Activated CD8-positive, alpha-beta memory T cell treated with anti-CD3 and anti-CD28 coated beads, Interleukin-2, amount 10 ng/mL, durations not matched to agents 7 days and 5 days (primary cell): ENCODE data around the gene P2RX4. TPM values are rescaled to one million over a fixed set of nuclear protein-coding genes. Genes with fewer than 3 reads are reported as not detected.
A peak's percentile ranks its signal among the peaks of the same experiment; 100 is the strongest.
"Not testable (repeated sequence)": the region's sequence is repeated elsewhere in the genome, so short reads cannot be mapped to it uniquely, and the experiment has no call there.

Experiments
- ATAC-seq: fragments of 150-1000 bp; cut with Tn5 transposase; one replicate; pipeline ENCODE4 v1.10.0; 2021; ENCODE audit warnings: moderate library complexity
- CTCF ChIA-PET: fragments of 350-600 bp; sonication (Branson Sonifier 250); formaldehyde crosslinking; loops from one replicate; lab custom pipeline; 2021; ENCODE audit warnings: antibody characterized with exemption; lab: Charles Lee
- DNase-seq: peaks from one replicate; pipeline ENCODE4 v3.0.0-alpha.2; 2020
- H3K27ac Mint-ChIP-seq: one replicate; pipeline ENCODE4 v1.8.0; 2021; ENCODE audit warnings: mild to moderate bottlenecking, mixed read lengths
- H3K27me3 Mint-ChIP-seq: one replicate; pipeline ENCODE4 v1.8.0; 2021; ENCODE audit warnings: mixed read lengths
- H3K36me3 Mint-ChIP-seq: one replicate; pipeline ENCODE4 v1.8.0; 2021; ENCODE audit warnings: mild to moderate bottlenecking, mixed read lengths
- H3K4me1 Mint-ChIP-seq: one replicate; pipeline ENCODE4 v1.8.0; 2021; ENCODE audit warnings: mixed read lengths
- H3K4me3 Mint-ChIP-seq: one replicate; pipeline ENCODE4 v1.8.0; 2021; ENCODE audit warnings: mild to moderate bottlenecking, moderate library complexity, mixed read lengths
- H3K9me3 Mint-ChIP-seq: one replicate; pipeline ENCODE4 v1.8.0; 2022; ENCODE audit warnings: low read depth, mixed read lengths
- total RNA-seq, 2 experiments: library from RNA; stranded (reverse); gene quantifications; one replicate each; pipeline ENCODE4 v1.2.3, GENCODE V29; 2021

Gene P2RX4
- total RNA-seq, 2 experiments from 2014 or later: 52.6 to 64.8 TPM

DNA sequence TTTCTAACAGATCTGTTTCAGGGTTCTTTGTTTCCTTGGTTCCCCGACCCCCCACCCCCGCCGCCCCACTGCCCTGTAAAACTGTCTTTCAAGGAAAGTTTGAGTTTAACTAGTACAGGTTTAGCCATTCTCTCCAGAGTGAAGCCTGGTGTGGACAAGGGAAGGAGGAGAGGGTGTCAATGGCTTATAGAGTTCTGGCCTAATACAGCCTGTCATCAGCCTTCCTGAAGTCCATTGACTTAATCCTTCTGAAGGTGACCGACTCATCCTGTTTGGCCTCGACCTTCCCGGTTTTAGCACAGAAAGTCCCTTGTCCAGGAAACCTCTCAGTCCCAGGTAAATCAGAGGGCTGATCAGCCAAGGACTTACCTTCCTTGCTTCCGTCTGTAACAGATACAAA lies 11.0 kb upstream of the P2RX4 start:
- DNase-seq (no peak), ATAC-seq (no peak)
- Mint-ChIP-seq H3K27me3 (peaks cover 3% of the 10 kb centered on the region), H3K9me3 (no peaks in the 10 kb centered on the region), H3K27ac (no peak overlapping the region), H3K4me1 (peaks cover 14% of the 10 kb centered on the region), H3K4me3 (no peak overlapping the region), H3K36me3 (no peaks in the 10 kb centered on the region)
- CTCF ChIA-PET: interaction anchor here (0.7 to 1.3 kb wide), 2 partner anchors 8 to 98 kb away, joined by 4 read pairs; partner anchors contain the start of gene CAMKK2

DNA sequence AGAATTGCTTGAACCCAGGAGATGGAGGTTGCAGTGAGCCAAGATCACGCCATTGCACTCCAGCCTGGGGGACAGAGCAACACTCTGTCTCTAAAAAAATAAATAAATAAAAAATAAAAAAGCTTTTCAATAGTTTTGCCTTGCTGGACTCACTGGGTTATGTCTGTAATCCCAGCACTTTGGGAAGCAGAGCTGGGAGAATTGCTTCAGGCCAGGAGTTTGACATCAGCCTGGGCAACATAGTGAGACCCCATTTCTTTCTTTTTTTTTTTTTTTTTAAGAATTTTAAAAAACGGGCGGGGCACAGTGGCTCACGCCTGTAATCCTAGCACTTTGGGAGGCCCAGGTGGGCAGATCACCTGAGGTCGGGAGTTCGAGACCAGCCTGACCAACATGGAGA lies 8.8 kb upstream of the P2RX4 start:
- ATAC-seq, CTCF ChIA-PET, DNase-seq, H3K27ac Mint-ChIP-seq, H3K4me3 Mint-ChIP-seq, H3K9me3 Mint-ChIP-seq, H3K27me3 Mint-ChIP-seq, H3K36me3 Mint-ChIP-seq: not testable (repeated sequence)
- H3K4me1 Mint-ChIP-seq: peaks cover 25% of the 10 kb centered on the region

DNA sequence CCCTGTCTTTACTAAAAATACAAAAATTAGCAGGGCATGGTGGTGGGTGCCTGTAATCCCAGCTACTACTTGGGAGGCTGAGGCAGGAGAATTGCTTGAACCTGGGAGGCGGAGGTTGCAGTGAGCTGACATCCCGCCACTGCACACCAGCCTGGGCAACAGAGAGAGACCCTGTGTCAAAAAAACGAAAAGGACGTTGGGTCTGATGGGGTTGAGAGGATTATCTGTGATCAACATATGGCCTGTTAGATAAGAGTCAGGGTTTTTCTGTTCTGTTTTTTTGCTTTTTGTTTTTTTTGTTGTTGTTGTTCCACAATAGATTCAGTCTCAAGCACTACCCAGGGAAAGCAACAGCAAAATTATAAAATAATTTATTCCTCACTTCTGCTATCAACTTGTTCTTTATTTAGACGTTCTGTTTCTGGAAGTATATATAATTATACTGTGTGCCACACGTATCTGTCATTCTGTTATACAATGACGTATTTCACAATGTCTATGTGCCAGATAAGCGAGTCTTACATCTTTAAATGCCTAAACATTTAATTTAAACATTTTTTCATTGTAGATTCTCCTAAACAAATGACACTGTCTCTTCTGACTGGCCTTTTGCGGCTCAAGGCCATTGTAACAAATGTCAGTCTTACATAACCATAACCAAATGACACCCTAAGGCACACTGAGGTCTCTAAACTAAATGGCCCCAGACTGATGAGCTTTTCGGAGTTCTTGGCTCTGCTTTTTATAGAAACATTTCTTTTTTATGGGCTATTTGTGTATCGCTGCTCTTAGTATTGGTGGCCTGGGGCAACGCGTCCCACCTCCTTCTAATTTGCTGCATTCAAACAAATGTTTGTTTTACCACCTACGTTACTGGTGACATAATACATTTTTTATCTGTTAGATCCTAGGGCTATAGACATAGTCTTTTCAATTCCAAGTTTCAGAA lies 7.2 kb upstream of the P2RX4 start:
- no peak overlapping the region for H3K4me3 Mint-ChIP-seq
- DNase-seq: no peak
- peaks cover 17% of the 10 kb centered on the region for H3K4me1 Mint-ChIP-seq
- no peaks in the 10 kb centered on the region for H3K27me3 Mint-ChIP-seq
- H3K36me3 Mint-ChIP-seq: no peaks in the 10 kb centered on the region
- CTCF ChIA-PET: no interaction called here
- no peaks in the 10 kb centered on the region for H3K9me3 Mint-ChIP-seq
- ATAC-seq: no peak
- no peak overlapping the region for H3K27ac Mint-ChIP-seq

DNA sequence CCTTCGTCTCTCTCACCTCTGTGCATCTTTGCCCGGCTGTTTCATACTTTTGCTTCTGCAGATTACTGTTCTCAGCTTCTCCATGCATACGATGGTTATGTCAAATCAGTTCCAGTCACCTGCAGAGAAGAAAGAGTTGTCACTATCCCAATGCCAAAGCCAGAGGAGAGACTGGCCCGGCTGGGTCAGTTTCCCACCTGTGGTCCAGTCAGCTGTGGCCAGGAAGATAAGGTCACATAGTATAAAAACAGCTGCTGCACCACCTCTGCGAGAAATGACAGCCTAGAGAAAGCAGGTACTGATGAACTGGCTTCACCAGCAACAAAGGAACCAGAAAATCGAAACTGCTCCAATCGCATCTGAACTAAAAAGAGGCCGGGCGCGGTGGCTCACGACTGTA lies 6.4 kb upstream of the P2RX4 start:
- CTCF ChIA-PET: no interaction called here
- ATAC-seq (no peak), DNase-seq (no peak)
- H3K27ac Mint-ChIP-seq: no peak overlapping the region
- no peaks in the 10 kb centered on the region for H3K27me3 Mint-ChIP-seq
- no peaks in the 10 kb centered on the region for H3K36me3 Mint-ChIP-seq
- no peaks in the 10 kb centered on the region for H3K9me3 Mint-ChIP-seq
- H3K4me1 Mint-ChIP-seq: peaks cover 11% of the 10 kb centered on the region
- H3K4me3 Mint-ChIP-seq: no peak overlapping the region

DNA sequence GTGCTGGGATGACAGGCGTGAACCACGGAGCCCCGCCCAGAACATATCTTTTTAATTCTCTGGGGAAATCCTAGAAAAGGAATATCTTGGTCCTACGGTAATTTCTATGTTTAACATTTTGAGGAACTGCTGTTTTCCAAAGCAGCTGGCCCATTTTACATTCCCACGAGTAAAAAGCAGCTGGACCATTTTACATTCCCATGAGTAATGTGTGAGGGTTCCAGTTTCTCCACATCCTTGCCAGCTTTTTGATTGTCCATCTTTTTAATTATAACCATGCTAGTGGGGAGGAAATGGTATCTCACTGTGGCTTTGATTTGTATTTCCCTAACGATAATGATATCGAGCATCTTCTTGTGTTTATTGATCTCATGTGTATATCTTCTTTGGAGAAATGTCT lies 4.4 kb upstream of the P2RX4 start:
- no peak overlapping the region for H3K27ac Mint-ChIP-seq
- H3K9me3 Mint-ChIP-seq: no peaks in the 10 kb centered on the region
- H3K4me3 Mint-ChIP-seq: no peak overlapping the region
- no peak for ATAC-seq
- no peaks in the 10 kb centered on the region for H3K27me3 Mint-ChIP-seq
- CTCF ChIA-PET: no interaction called here
- DNase-seq: no peak
- peaks cover 19% of the 10 kb centered on the region for H3K4me1 Mint-ChIP-seq
- no peaks in the 10 kb centered on the region for H3K36me3 Mint-ChIP-seq

DNA sequence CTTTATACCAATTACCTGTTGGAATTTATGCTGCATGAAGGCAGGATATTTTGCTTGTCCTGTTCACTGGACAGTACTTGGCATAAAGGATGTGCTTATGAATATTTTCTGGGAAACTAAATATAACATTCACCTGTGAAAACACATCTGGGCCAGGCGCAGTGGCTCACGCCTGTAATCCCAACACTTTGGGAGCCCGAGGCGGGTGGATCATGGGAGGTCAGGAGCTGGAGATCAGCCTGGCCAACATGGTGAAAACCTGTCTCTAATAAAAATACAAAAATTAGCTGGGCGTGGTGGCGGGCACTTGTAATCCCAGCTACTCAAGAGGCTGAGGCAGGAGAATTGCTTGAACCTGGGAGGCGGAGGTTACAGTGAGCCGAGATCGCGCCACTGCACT lies 1.4 kb upstream of the P2RX4 start:
- H3K27me3 Mint-ChIP-seq, H3K9me3 Mint-ChIP-seq, ATAC-seq, DNase-seq: not testable (repeated sequence)
- Mint-ChIP-seq H3K4me1 (peaks cover 41% of the 10 kb centered on the region), H3K36me3 (peaks cover 15% of the 10 kb centered on the region), H3K4me3 (peak overlapping the region; percentile 84), H3K27ac (peak overlapping the region; percentile 85)
- CTCF ChIA-PET: interaction anchor here (0.9 to 1.4 kb wide), 3 partner anchors 99 to 149 kb away, joined by 3 read pairs; no protein-coding TSS in a partner anchor

DNA sequence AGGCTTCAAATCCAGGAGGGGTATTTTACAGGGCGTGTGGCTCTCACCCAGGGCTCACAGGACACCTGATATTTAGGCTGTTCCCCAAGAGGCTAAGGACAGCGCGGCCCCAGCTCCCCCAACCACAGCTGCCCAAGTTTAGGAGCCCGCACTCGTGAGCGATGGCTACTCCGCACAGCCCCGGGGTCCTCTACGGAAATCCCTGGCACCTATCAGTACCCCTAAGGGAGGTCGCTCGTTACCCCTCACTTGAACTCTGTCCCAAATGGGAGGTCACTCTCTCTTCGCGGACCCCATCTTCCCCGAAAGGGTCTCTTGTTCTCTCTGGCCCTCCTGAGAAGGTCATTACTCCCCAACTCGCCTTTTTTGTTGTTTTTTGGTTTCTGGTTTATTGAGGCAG lies 708 bp upstream of the P2RX4 start:
- H3K27ac Mint-ChIP-seq: peak overlapping the region; percentile 85
- H3K36me3 Mint-ChIP-seq: peaks cover 19% of the 10 kb centered on the region
- H3K4me3 Mint-ChIP-seq: peak overlapping the region; percentile 84
- CTCF ChIA-PET: interaction anchor here (0.9 to 1.4 kb wide), 3 partner anchors 100 to 149 kb away, joined by 3 read pairs; no protein-coding TSS in a partner anchor
- no peak for DNase-seq
- H3K4me1 Mint-ChIP-seq: peaks cover 45% of the 10 kb centered on the region
- H3K27me3 Mint-ChIP-seq: no peaks in the 10 kb centered on the region
- no peak for ATAC-seq
- no peaks in the 10 kb centered on the region for H3K9me3 Mint-ChIP-seq

DNA sequence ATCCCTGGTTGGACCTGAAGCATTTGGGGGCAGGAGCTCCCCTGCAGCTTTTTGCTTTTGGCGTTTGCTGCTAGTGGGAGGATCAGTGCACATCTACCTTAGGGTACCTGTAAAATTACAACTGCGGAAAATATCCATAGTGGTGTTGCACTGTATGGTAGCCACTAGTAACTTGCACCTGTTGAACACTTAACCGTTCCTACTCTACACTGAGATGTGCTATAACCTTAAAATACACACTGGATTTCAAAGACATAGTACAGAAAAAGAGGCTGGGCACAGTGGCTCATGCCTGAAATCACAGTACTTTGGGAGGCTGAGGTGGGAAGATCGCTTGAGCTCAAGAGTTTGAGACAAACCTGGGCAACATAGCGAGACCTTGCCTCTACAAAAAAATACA lies 2.9 kb downstream of the P2RX4 start:
- H3K36me3 Mint-ChIP-seq: peaks cover 34% of the 10 kb centered on the region
- no peaks in the 10 kb centered on the region for H3K27me3 Mint-ChIP-seq
- CTCF ChIA-PET: interaction anchor here (0.6 to 3.8 kb wide), 2 partner anchors 11 to 84 kb away, joined by 4 to 19 read pairs; no protein-coding TSS in a partner anchor
- H3K4me1 Mint-ChIP-seq: peaks cover 59% of the 10 kb centered on the region
- peak overlapping the region; percentile 64 for H3K27ac Mint-ChIP-seq
- H3K4me3 Mint-ChIP-seq: no peak overlapping the region
- ATAC-seq (no peak), DNase-seq (no peak)
- no peaks in the 10 kb centered on the region for H3K9me3 Mint-ChIP-seq

DNA sequence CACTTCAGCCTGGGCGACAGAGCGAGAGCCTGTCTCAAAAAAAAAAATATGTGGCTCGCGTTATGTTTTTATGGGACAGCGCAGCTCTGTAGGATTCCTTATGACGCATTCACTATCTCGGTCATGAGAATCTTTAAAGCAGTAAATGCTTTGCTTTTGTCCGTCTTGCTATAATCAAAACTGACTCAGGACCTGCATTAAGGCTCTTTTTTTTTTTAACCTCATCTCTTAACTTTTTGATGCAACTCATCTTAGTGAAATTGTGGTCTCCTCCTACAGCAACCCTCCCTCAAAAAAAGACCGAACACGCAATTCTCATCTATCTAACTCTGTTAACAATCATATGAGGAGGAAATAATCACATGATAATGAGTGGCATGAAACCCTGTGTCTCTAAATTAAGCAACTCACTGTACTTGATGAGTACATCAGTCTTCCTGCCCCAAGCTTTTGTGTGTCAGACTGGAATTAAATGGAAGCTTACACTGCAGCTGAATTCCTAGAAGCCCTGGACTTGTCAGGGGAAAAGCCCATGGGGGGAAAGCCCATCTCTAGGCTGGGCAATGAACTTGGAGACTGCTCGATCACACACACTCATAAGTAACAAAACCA lies 4.3 kb downstream of the P2RX4 start:
- DNase-seq (peak; percentile 61), ATAC-seq (peak; percentile 27)
- CTCF ChIA-PET: interaction anchor here (0.7 to 4.6 kb wide), 4 partner anchors 9 to 676 kb away, joined by 3 to 22 read pairs (median 11); no protein-coding TSS in a partner anchor
- Mint-ChIP-seq H3K4me3 (peak overlapping the region; percentile 61), H3K36me3 (peaks cover 47% of the 10 kb centered on the region), H3K27ac (peak overlapping the region; percentile 85), H3K27me3 (no peaks in the 10 kb centered on the region), H3K9me3 (no peaks in the 10 kb centered on the region), H3K4me1 (peaks cover 54% of the 10 kb centered on the region)

DNA sequence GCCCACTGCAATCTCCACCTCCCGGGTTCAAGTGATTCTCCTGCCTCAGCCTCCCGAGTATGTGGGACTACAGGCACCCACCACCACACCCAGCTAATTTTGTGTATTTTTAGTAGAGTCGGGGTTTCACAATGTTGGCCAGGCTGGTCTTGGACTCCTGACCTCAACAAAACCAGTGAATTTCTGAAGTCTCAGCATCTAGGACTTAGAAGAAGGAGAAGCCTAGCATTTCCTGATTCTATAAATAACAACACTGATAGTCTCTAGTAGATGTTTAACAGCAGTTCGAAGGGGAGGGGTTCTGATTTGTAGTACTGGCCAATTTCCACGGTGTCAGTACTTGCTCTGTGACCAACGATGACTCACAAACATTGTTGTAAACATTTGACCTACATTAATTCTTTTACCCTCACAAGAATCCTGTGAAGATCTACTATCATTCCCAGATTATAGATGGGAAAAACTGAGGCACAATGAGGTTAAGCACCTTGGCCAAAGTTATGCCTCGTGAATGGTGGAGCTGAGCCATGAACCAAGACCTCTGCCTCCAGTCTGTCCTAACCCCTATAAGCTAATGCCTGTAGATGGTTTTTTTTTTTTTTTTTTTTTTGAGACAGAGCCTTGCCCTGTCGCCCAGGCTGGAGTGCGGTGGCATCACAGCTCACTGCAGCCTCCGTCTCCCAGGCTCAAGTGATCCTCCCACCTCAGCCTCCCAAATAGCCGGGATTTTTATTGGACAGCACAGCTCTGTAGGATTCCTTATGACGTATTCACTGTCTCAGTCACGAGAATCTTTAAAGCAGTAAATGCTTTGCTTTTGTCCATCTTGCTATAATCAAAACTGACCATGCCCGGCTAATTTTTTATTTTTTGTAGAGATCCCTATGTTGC lies 5.2 kb downstream of the P2RX4 start:
- ATAC-seq (peak; percentile 31), DNase-seq (no peak)
- CTCF ChIA-PET: interaction anchor here (3.8 to 4.6 kb wide), 2 partner anchors 9 to 15 kb away, joined by 19 to 22 read pairs; no protein-coding TSS in a partner anchor
- Mint-ChIP-seq H3K9me3 (no peaks in the 10 kb centered on the region), H3K4me3 (peak overlapping the region; percentile 61), H3K27me3 (no peaks in the 10 kb centered on the region), H3K4me1 (peaks cover 51% of the 10 kb centered on the region), H3K27ac (peak overlapping the region; percentile 85), H3K36me3 (peaks cover 51% of the 10 kb centered on the region)

DNA sequence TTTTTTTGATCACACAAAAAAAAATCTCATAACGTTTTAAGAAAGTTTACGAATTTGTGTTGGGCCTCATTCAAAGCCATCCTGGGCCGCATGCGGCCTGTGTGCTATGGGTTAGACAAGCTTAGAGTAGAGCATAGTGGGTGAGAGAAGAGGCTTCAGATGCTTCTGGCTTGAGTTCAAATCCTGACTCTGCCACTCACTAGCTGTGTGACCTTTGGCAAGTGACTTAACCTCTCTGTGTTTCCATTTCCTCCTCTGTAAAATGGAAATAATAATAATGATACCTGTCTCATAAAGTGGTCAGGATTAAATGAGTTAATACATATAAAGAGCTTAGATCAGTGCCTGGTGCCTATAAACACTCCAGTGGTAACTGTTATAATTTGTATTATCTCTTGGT lies 6.2 kb downstream of the P2RX4 start:
- Mint-ChIP-seq H3K4me1 (peaks cover 51% of the 10 kb centered on the region), H3K27ac (peak overlapping the region; percentile 20), H3K4me3 (no peak overlapping the region), H3K9me3 (no peaks in the 10 kb centered on the region), H3K36me3 (peaks cover 54% of the 10 kb centered on the region), H3K27me3 (no peaks in the 10 kb centered on the region)
- DNase-seq (no peak), ATAC-seq (no peak)
- CTCF ChIA-PET: interaction anchor here (3.8 to 4.6 kb wide), 2 partner anchors 8 to 14 kb away, joined by 19 to 22 read pairs; no protein-coding TSS in a partner anchor

DNA sequence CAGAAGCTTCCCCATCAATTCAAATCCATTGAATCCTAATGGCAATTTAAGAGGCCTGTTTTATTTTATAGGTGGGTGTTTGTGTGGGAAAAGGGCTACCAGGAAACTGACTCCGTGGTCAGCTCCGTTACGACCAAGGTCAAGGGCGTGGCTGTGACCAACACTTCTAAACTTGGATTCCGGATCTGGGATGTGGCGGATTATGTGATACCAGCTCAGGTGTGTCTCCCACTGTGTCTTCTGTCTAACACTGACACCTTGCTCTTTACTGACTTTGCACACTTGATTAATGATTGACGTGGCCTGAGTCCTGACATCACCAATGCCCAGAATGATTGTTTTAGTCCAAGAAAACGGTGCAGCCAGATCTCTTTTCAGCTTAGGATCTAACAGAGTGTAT lies 7.1 kb downstream of the P2RX4 start:
- CTCF ChIA-PET: interaction anchor here (0.8 to 4.6 kb wide), 4 partner anchors 13 to 134 kb away, joined by 3 to 22 read pairs (median 3); no protein-coding TSS in a partner anchor
- H3K36me3 Mint-ChIP-seq: peaks cover 54% of the 10 kb centered on the region
- H3K27ac Mint-ChIP-seq: peak overlapping the region; percentile 19
- DNase-seq: no peak
- no peak for ATAC-seq
- H3K27me3 Mint-ChIP-seq: no peaks in the 10 kb centered on the region
- peaks cover 48% of the 10 kb centered on the region for H3K4me1 Mint-ChIP-seq
- no peaks in the 10 kb centered on the region for H3K9me3 Mint-ChIP-seq
- no peak overlapping the region for H3K4me3 Mint-ChIP-seq
